Ovary (tissue), 3 donors: ENCODE results near the gene ARIH1.

Experiments
- POLR2A ChIP-seq: fragments of 450-650 bp; IDR thresholded peaks from one replicate; pipeline ENCODE4 v1.6.1; 2017; ENCODE audit warnings: antibody characterized with exemption, mild to moderate bottlenecking, moderate library complexity
- TF ChIP-seq, protein P1 (sequence below), 3 donors: fragments of 450-650 bp in 2 of 3; fragments of 200-600 bp in 1 of 3; IDR thresholded peaks; one replicate each; pipeline versions ENCODE4 v1.5.1 to v1.8.0; 2016 to 2022; ENCODE audit warnings: antibody characterized with exemption in 3 of 3, mild to moderate bottlenecking in 1 of 3
- donor health status: DM: no; HTN: no; CAD: no.

DNA sequence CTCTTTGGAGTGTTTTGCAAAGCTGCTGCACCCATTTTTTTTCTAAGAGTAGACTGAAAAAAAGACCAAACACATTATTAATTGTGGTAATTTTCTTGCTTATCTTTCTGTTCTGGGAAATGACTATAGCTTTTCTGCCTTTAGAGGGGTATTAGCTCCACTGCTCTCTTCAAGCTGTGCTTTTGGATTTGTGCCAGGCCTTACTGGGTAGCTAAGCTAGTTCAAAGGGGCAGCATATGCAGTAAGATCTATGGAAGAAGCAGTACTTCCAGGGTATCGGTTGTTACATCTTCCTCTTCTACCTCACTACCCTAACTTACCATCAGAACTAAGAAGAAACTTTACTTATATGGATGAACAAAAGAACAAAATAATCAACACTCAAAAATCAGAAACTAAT is 28.7 kb upstream of the ARIH1 start:
- no peak for TF ChIP-seq POLR2A
- TF ChIP-seq, protein P1, sequence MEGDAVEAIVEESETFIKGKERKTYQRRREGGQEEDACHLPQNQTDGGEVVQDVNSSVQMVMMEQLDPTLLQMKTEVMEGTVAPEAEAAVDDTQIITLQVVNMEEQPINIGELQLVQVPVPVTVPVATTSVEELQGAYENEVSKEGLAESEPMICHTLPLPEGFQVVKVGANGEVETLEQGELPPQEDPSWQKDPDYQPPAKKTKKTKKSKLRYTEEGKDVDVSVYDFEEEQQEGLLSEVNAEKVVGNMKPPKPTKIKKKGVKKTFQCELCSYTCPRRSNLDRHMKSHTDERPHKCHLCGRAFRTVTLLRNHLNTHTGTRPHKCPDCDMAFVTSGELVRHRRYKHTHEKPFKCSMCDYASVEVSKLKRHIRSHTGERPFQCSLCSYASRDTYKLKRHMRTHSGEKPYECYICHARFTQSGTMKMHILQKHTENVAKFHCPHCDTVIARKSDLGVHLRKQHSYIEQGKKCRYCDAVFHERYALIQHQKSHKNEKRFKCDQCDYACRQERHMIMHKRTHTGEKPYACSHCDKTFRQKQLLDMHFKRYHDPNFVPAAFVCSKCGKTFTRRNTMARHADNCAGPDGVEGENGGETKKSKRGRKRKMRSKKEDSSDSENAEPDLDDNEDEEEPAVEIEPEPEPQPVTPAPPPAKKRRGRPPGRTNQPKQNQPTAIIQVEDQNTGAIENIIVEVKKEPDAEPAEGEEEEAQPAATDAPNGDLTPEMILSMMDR (IDR thresholded peaks at IDR 0.05) = no peak
